Neural cell (in vitro differentiated cells): ENCODE measurements around the gene COMT. TPM values are rescaled to one million over a fixed set of nuclear protein-coding genes. Genes with fewer than 3 reads are reported as not detected.

Experiments used
- H2AFZ ChIP-seq: fragments of 200-600, 300-800 bp; sonication (generic), shearing (Covaris generic); 2 replicates; pipeline ENCODE4 v1.6.0; 2014; ENCODE audit warnings: low read depth, mild to moderate bottlenecking, antibody characterized with exemption, low read length, moderate library complexity
- H3F3A ChIP-seq: fragments of 200-600 bp; shearing (Covaris generic); 2 replicates; pipeline ENCODE4 v1.6.1; 2016; ENCODE audit warnings: mild to moderate bottlenecking, moderate library complexity, mixed read lengths, antibody characterized with exemption, low read length; ENCODE audit not compliant: insufficient read depth, poor library complexity, severe bottlenecking
- H3K27ac ChIP-seq: fragments of 200-600, 300-800 bp; sonication (generic), shearing (Covaris generic); 2 replicates; pipeline ENCODE4 v1.5.1; 2014; ENCODE audit warnings: mild to moderate bottlenecking, low read length, moderate library complexity
- H3K27me3 ChIP-seq: fragments of 300-800, 200-600 bp; sonication (generic), shearing (Covaris generic); 2 replicates; pipeline ENCODE4 v1.6.0; 2014; ENCODE audit warnings: mild to moderate bottlenecking, low read depth, low read length, moderate library complexity; ENCODE audit not compliant: insufficient read depth
- H3K36me3 ChIP-seq: fragments of 300-800, 200-600 bp; sonication (generic), shearing (Covaris generic); 2 replicates; pipeline ENCODE4 v1.5.1; 2014; ENCODE audit warnings: mild to moderate bottlenecking, antibody characterized with exemption, low read length, moderate library complexity; ENCODE audit not compliant: insufficient read depth
- H3K4me2 ChIP-seq: fragments of 300-800, 200-600 bp; sonication (generic), shearing (Covaris generic); 2 replicates; pipeline ENCODE4 v1.6.0; 2014; ENCODE audit warnings: mild to moderate bottlenecking, low read length
- H3K4me3 ChIP-seq: fragments of 300-800, 200-600 bp; sonication (generic), shearing (Covaris generic); 2 replicates; pipeline ENCODE4 v1.5.1; 2014; ENCODE audit warnings: mild to moderate bottlenecking, low read length, moderate library complexity
- H3K79me2 ChIP-seq: fragments of 200-600 bp; shearing (Covaris generic); replicated peaks from 2 replicates; pipeline ENCODE4 v1.6.0; 2014; ENCODE audit warnings: mild to moderate bottlenecking, low read length, moderate library complexity; ENCODE audit not compliant: insufficient read depth
- H3K9ac ChIP-seq: fragments of 300-800, 200-600 bp; sonication (generic), shearing (Covaris generic); 2 replicates; pipeline ENCODE4 v1.6.1; 2016; ENCODE audit warnings: mild to moderate bottlenecking, low read length, mixed read lengths
- H3K9me2 ChIP-seq: fragments of 200-600 bp; shearing (Covaris generic); 2 replicates; pipeline ENCODE4 v1.6.1; 2016; ENCODE audit warnings: mild to moderate bottlenecking, low read length, mixed read lengths; ENCODE audit not compliant: insufficient read depth
- H3K9me3 ChIP-seq: fragments of 200-600, 300-800 bp; sonication (generic), shearing (Covaris generic); 2 replicates; pipeline ENCODE4 v1.6.1; 2016; ENCODE audit warnings: mild to moderate bottlenecking, mixed run types, low read length, moderate library complexity, mixed read lengths
- H4K20me1 ChIP-seq: fragments of 200-600 bp; shearing (Covaris generic); 2 replicates; pipeline ENCODE4 v1.6.1; 2016; ENCODE audit warnings: mild to moderate bottlenecking, mixed run types; ENCODE audit not compliant: insufficient read depth
- EP300 ChIP-seq: fragments of 450-650 bp; conservative IDR thresholded peaks from 2 replicates; pipeline ENCODE4 v1.6.1; 2014; ENCODE audit warnings: antibody characterized with exemption, mild to moderate bottlenecking, moderate library complexity; ENCODE audit not compliant: poor library complexity, severe bottlenecking
- EZH2 ChIP-seq: fragments of 200-600, 300-800 bp; shearing (Covaris generic), sonication (generic); IDR thresholded peaks from 2 replicates; pipeline ENCODE4 v1.6.1; 2014; ENCODE audit warnings: antibody characterized with exemption, low read length, borderline replicate concordance, mild to moderate bottlenecking; ENCODE audit not compliant: insufficient read depth, poor library complexity, severe bottlenecking
- MXI1 ChIP-seq: fragments of 450-650 bp; conservative IDR thresholded peaks from 2 replicates; pipeline ENCODE4 v1.6.1; 2014; ENCODE audit warnings: antibody characterized with exemption, mild to moderate bottlenecking; ENCODE audit not compliant: poor library complexity, severe bottlenecking
- POLR2AphosphoS5 ChIP-seq: IDR thresholded peaks from 2 replicates; pipeline ENCODE4 v1.6.1; 2012
- RAD21 ChIP-seq: fragments of 450-650 bp; conservative IDR thresholded peaks from 2 replicates; pipeline ENCODE4 v1.6.1; 2014; ENCODE audit warnings: antibody characterized with exemption, mild to moderate bottlenecking, moderate library complexity
- REST ChIP-seq: IDR thresholded peaks from 2 replicates; pipeline ENCODE4 v1.6.1; 2012; ENCODE audit warnings: borderline replicate concordance
- SMC3 ChIP-seq: fragments of 450-650 bp; conservative IDR thresholded peaks from 2 replicates; pipeline ENCODE4 v1.6.1; 2014; ENCODE audit warnings: antibody characterized with exemption, mild to moderate bottlenecking, moderate library complexity; ENCODE audit not compliant: poor library complexity
- TAF1 ChIP-seq: IDR thresholded peaks from 2 replicates; pipeline ENCODE4 v1.6.1; 2012; ENCODE audit warnings: low read depth
- polyA plus RNA-seq: library from polyadenylated mRNA; depleted of rRNA; stranded (reverse); fragments of >200 nt; gene quantifications from 2 replicates; pipeline ENCODE4 v1.2.3, GENCODE V29; 2014
- TF ChIP-seq, protein P1 (sequence below): fragments of 450-650 bp; IDR thresholded peaks from 2 replicates; pipeline ENCODE4 v1.5.1; 2014; ENCODE audit warnings: antibody characterized with exemption, mild to moderate bottlenecking, moderate library complexity; ENCODE audit not compliant: poor library complexity, severe bottlenecking

Gene COMT
- polyA plus RNA-seq, 1 donor from 2014 or later, result 14.2 TPM

DNA sequence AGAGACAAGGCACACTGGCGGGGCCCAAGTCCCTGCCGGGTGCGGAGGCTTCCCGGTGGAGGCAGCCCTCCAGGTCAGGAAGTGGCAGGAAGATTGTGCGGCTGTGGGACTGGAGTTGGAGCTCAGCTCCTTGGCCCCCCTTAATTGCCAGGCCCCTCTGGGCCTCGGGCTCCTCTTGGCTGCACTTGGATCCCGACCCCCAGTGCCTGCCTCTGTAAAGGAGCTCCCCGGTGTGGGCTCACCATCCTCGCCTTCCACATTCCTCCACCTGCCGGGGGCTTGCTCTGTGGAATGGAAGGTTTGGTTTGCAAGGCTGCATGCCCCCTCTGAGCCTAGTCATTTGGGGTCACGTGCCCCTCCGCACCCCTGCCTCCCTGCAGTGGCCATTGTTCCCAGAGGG, 38.1 kb upstream of the COMT start:
- H3K36me3 ChIP-seq, result no peaks in the 10 kb centered on the region
- H3K27me3 ChIP-seq, result no peaks in the 10 kb centered on the region
- H3K4me2 ChIP-seq, result no peak overlapping the region
- no peak overlapping the region for H3K27ac ChIP-seq
- no peaks in the 10 kb centered on the region for H3F3A ChIP-seq
- TF ChIP-seq TAF1 (no peak), EZH2 (no peak), REST (no peak), EP300 (no peak), RAD21 (no peak), POLR2AphosphoS5 (no peak)
- TF ChIP-seq, protein P1, sequence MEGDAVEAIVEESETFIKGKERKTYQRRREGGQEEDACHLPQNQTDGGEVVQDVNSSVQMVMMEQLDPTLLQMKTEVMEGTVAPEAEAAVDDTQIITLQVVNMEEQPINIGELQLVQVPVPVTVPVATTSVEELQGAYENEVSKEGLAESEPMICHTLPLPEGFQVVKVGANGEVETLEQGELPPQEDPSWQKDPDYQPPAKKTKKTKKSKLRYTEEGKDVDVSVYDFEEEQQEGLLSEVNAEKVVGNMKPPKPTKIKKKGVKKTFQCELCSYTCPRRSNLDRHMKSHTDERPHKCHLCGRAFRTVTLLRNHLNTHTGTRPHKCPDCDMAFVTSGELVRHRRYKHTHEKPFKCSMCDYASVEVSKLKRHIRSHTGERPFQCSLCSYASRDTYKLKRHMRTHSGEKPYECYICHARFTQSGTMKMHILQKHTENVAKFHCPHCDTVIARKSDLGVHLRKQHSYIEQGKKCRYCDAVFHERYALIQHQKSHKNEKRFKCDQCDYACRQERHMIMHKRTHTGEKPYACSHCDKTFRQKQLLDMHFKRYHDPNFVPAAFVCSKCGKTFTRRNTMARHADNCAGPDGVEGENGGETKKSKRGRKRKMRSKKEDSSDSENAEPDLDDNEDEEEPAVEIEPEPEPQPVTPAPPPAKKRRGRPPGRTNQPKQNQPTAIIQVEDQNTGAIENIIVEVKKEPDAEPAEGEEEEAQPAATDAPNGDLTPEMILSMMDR, result no peak
- no peaks in the 10 kb centered on the region for H3K9me2 ChIP-seq
- no peaks in the 10 kb centered on the region for H4K20me1 ChIP-seq
- no peak overlapping the region for H2AFZ ChIP-seq
- H3K4me3 ChIP-seq, result no peak overlapping the region
- no peak overlapping the region for H3K9ac ChIP-seq
- H3K79me2 ChIP-seq, result no peaks in the 10 kb centered on the region
- no peaks in the 10 kb centered on the region for H3K9me3 ChIP-seq

DNA sequence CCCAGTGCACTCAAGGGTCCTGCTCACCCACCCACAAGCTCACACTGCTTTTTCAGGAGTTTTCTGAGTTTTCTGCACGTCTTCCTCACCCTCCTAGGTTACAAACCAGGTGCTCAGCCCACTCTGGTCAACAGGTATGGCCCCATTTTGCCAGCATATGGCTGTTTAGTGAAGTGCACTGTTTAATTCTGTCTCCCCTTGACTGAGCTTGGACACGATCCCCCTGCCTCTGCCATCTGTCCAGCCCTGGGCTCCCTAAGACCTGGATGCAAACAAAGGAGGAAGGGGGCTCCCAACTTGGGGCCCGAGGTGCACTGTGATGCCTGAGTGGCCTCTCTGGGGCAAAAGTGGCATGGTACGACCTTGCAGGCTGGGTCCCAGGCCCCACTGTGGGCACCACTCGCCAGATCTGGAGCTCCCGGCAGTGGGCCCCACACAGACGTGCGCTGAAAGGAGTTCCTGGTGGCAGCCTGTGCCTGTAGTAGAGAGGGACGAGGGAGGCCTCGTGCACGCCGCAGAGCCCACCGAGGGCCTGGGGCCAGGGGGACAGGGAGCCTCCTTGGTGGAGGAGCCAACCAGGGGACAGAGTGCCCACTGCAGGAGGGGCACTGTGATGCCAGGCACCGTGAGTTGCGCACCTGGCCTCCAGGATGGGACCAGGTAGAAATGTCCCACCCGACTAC, 37.3 kb upstream of the COMT start:
- Histone ChIP-seq H3K9me3 (no peaks in the 10 kb centered on the region), H3K9me2 (no peaks in the 10 kb centered on the region), H3K27ac (no peak overlapping the region), H3K79me2 (no peaks in the 10 kb centered on the region), H3K27me3 (no peaks in the 10 kb centered on the region), H2AFZ (no peak overlapping the region), H3F3A (no peaks in the 10 kb centered on the region), H3K4me2 (no peak overlapping the region), H3K4me3 (no peak overlapping the region), H3K36me3 (no peaks in the 10 kb centered on the region), H3K9ac (no peak overlapping the region), H4K20me1 (no peaks in the 10 kb centered on the region)
- TF ChIP-seq, protein P1, result no peak
- TF ChIP-seq RAD21 (no peak), MXI1 (no peak), POLR2AphosphoS5 (no peak), EZH2 (no peak), REST (no peak), TAF1 (no peak), SMC3 (no peak), EP300 (no peak)
